CD4-positive, alpha-beta T cell treated with Interleukin-17A for 1 hour (primary cell): ENCODE results near the gene FBXO48.

ENCODE experiments used
- DNase-seq: peaks from one replicate; pipeline ENCODE4 v3.0.0-alpha.2; 2020

The FBXO48 gene

GRCh38 chr2:68432696-68433658, 34.1 kb downstream of the FBXO48 start:
- no peak for DNase-seq

GRCh38 chr2:68431316-68431972, 35.6 kb downstream of the FBXO48 start:
- no peak for DNase-seq

GRCh38 chr2:68429311-68429826, 37.7 kb downstream of the FBXO48 start:
- DNase-seq, result no peak

GRCh38 chr2:68428746-68429145, 38.3 kb downstream of the FBXO48 start:
- DNase-seq, result no peak

GRCh38 chr2:68428126-68428525, 39.0 kb downstream of the FBXO48 start:
- no peak for DNase-seq

- peak; percentile 79 for DNase-seq
Observed at GRCh38 chr2:68426848-68427579, 40.1 kb downstream of the FBXO48 start.

- DNase-seq, result no peak
Observed at GRCh38 chr2:68426446-68426845, 40.6 kb downstream of the FBXO48 start.

- DNase-seq, result no peak
Observed at GRCh38 chr2:68425503-68425902, 41.6 kb downstream of the FBXO48 start.

GRCh38 chr2:68423966-68424650, 43.0 kb downstream of the FBXO48 start:
- peak; percentile 55 for DNase-seq

GRCh38 chr2:68420254-68420910, 46.7 kb downstream of the FBXO48 start:
- no peak for DNase-seq

GRCh38 chr2:68418855-68419254, 48.2 kb downstream of the FBXO48 start:
- no peak for DNase-seq

GRCh38 chr2:68418419-68418818, 48.7 kb downstream of the FBXO48 start:
- DNase-seq, result no peak

GRCh38 chr2:68417926-68418325, 49.2 kb downstream of the FBXO48 start:
- no peak for DNase-seq

GRCh38 chr2:68416081-68416675, 50.9 kb downstream of the FBXO48 start:
- DNase-seq, result no peak

GRCh38 chr2:68415521-68415920, 51.6 kb downstream of the FBXO48 start:
- no peak for DNase-seq

GRCh38 chr2:68414876-68415275, 52.2 kb downstream of the FBXO48 start:
- no peak for DNase-seq

- no peak for DNase-seq
Observed at GRCh38 chr2:68414452-68414851, 52.6 kb downstream of the FBXO48 start.

GRCh38 chr2:68413466-68413865, 53.6 kb downstream of the FBXO48 start:
- DNase-seq, result no peak

- no peak for DNase-seq
Observed at GRCh38 chr2:68412127-68412819, 54.8 kb downstream of the FBXO48 start.

- DNase-seq, result peak; percentile 24
Observed at GRCh38 chr2:68411397-68412126, 55.5 kb downstream of the FBXO48 start.
